Measurements from ENCODE around the gene C10orf90. TPM values are rescaled to one million over a fixed set of nuclear protein-coding genes. Genes with fewer than 3 reads are reported as not detected.

Gene C10orf90
- total RNA-seq, 1 experiment from 2014 or later, result 0.67 TPM

GRCh38 chr10:126650161-126650560 is 20.3 kb downstream of the C10orf90 start:
- no peak for ATAC-seq
- no peak for DNase-seq (ENCODE audit: low read depth, low spot score)

GRCh38 chr10:126647116-126647515 is 23.4 kb downstream of the C10orf90 start:
- no TSS peak for BruUV-seq (replicated peaks)

More at GRCh38 chr10:126650161-126650560, 20.3 kb downstream of the C10orf90 start:
- H3K27ac ChIP-seq (ENCODE audit: low read length), result no peak overlapping the region
- intact Hi-C loops (cut with micrococcal nuclease; ENCODE audit: unreplicated experiment) (no loop called here), in situ Hi-C loops (cut with HindIII; ENCODE audit: low pct_unique_long_range_greater_than_20kb, low sequenced_read_pairs) (no loop called here)
- H3K9me3 ChIP-seq (ENCODE audit: control insufficient read depth, insufficient read depth, low read depth, low read length), result no peaks in the 10 kb centered on the region
- no TSS peak for BruUV-seq (replicated peaks)
- ChIA-PET CTCF (no interaction called here), POLR2A (no interaction called here)
- H3K4me3 ChIP-seq (ENCODE audit: low read depth in 2 of 2, low read length in 2 of 2), result no peak overlapping the region
- no peaks in the 10 kb centered on the region for H3K4me1 ChIP-seq (ENCODE audit: control insufficient read depth, insufficient read depth, low read length)
- TF ChIP-seq REST (IDR thresholded peaks at IDR 0.05; ENCODE audit: insufficient read depth in 1 of 2, low read depth in 2 of 2, low read length in 1 of 2) (no peak), SIN3A (IDR thresholded peaks at IDR 0.05; ENCODE audit: borderline replicate concordance, insufficient read depth, low read depth, low read length) (no peak), CTCF (IDR thresholded peaks at IDR 0.05) (no peak), TCF7L2 (IDR thresholded peaks at IDR 0.05; ENCODE audit: low read depth, low read length) (no peak), POLR2AphosphoS5 (IDR thresholded peaks at IDR 0.05; ENCODE audit: low read depth, low read length) (no peak)
- no peaks in the 10 kb centered on the region for H3K36me3 ChIP-seq (ENCODE audit: control insufficient read depth, insufficient read depth, low read length)
- H3K27me3 ChIP-seq (ENCODE audit: control insufficient read depth, insufficient read depth, low read length), result peaks cover 12% of the 10 kb centered on the region; the same call in 1 of the 2 replicates

More at GRCh38 chr10:126647116-126647515, 23.4 kb downstream of the C10orf90 start:
- in situ Hi-C loops (cut with HindIII; ENCODE audit: low pct_unique_long_range_greater_than_20kb, low sequenced_read_pairs) (no loop called here), intact Hi-C loops (cut with micrococcal nuclease; ENCODE audit: unreplicated experiment) (no loop called here)
- no peak for TF ChIP-seq REST (IDR thresholded peaks at IDR 0.05; ENCODE audit: insufficient read depth in 1 of 2, low read depth in 2 of 2, low read length in 1 of 2)
- TF ChIP-seq SIN3A (IDR thresholded peaks at IDR 0.05; ENCODE audit: borderline replicate concordance, insufficient read depth, low read depth, low read length), result no peak
- TF ChIP-seq CTCF (IDR thresholded peaks at IDR 0.05), result no peak
- TF ChIP-seq TCF7L2 (IDR thresholded peaks at IDR 0.05; ENCODE audit: low read depth, low read length), result no peak
- no peak for TF ChIP-seq POLR2AphosphoS5 (IDR thresholded peaks at IDR 0.05; ENCODE audit: low read depth, low read length)
- no peaks in the 10 kb centered on the region for H3K9me3 ChIP-seq (ENCODE audit: control insufficient read depth, insufficient read depth, low read depth, low read length)
- H3K27ac ChIP-seq (ENCODE audit: low read length), result no peak overlapping the region
- CTCF ChIA-PET, result no interaction called here
- no peak overlapping the region for H3K4me3 ChIP-seq (ENCODE audit: low read depth in 2 of 2, low read length in 2 of 2)
- H3K4me1 ChIP-seq (ENCODE audit: control insufficient read depth, insufficient read depth, low read length), result no peaks in the 10 kb centered on the region
- peaks cover 6% of the 10 kb centered on the region; the same call in 1 of the 2 replicates for H3K27me3 ChIP-seq (ENCODE audit: control insufficient read depth, insufficient read depth, low read length)
- H3K36me3 ChIP-seq (ENCODE audit: control insufficient read depth, insufficient read depth, low read length), result no peaks in the 10 kb centered on the region
- no peak for DNase-seq (ENCODE audit: low read depth, low spot score)
- POLR2A ChIA-PET, result no interaction called here
- no peak for ATAC-seq
